B cell (primary cell): Measurements from ENCODE around the gene VPS8. TPM values are rescaled to one million over a fixed set of nuclear protein-coding genes. Genes with fewer than 3 reads are reported as not detected.

Experiments
- ATAC-seq: fragments of 200-7000 bp; cut with Tn5 transposase; one replicate; pipeline ENCODE4 v1.10.0; 2021; ENCODE audit warnings: low read depth, mild to moderate bottlenecking, moderate number of reproducible peaks, moderate library complexity
- CTCF ChIA-PET: fragments of 350-600 bp; sonication (Branson Sonifier 250); formaldehyde crosslinking; loops from one replicate; lab custom pipeline; 2021; ENCODE audit warnings: antibody characterized with exemption, inconsistent platforms; lab: Charles Lee
- POLR2A ChIA-PET: fragments of 350-600 bp; sonication (Branson Sonifier 250); formaldehyde crosslinking; loops from one replicate; lab custom pipeline; 2021; ENCODE audit warnings: antibody characterized with exemption; lab: Charles Lee
- DNase-seq: peaks from one replicate; pipeline ENCODE4 v3.0.0; 2013
- H2AFZ ChIP-seq: 2 replicates; pipeline ENCODE4 v1.6.1; 2012; ENCODE audit warnings: mild to moderate bottlenecking, low read depth, low read length; ENCODE audit not compliant: insufficient read depth, poor library complexity, severe bottlenecking
- H3K27ac ChIP-seq, 2 donors: 1 replicate in 1 of 2; 2 replicates in 1 of 2; pipeline ENCODE4 v1.5.1; 2012 to 2013; ENCODE audit warnings: low read length in 2 of 2, mild to moderate bottlenecking in 2 of 2, moderate library complexity in 1 of 2
- H3K27me3 ChIP-seq, 4 experiments: fragments of 200-600 bp in 1 of 4; sonication (generic) in 1 of 4; replicated peaks in 1 of 4; 1 replicate in 2 of 4; 2 replicates in 2 of 4; pipeline versions ENCODE4 v1.6.1 to v1.7.0; 2013 to 2016; ENCODE audit warnings: low read length in 3 of 4, mild to moderate bottlenecking in 2 of 4, mixed read lengths in 1 of 4, moderate library complexity in 1 of 4; ENCODE audit not compliant: insufficient read depth in 4 of 4, control insufficient read depth in 3 of 4; ENCODE audit errors: control extremely low read depth in 1 of 4
- H3K36me3 ChIP-seq, 2 experiments: replicated peaks in 1 of 2; 1 replicate in 1 of 2; 2 replicates in 1 of 2; pipeline versions ENCODE4 v1.6.1 to v1.7.1; 2013; ENCODE audit warnings: low read length in 1 of 2; ENCODE audit not compliant: insufficient read depth in 2 of 2, control insufficient read depth in 1 of 2; ENCODE audit errors: control extremely low read depth in 1 of 2, extremely low read depth in 1 of 2
- H3K4me1 ChIP-seq, 2 donors: fragments of 200-600 bp in 1 of 2; sonication (generic) in 1 of 2; 1 replicate in 1 of 2; 2 replicates in 1 of 2; pipeline versions ENCODE4 v1.5.1 to v1.6.1; 2013 to 2017; ENCODE audit warnings: low read length in 2 of 2; ENCODE audit not compliant: control insufficient read depth in 2 of 2, insufficient read depth in 2 of 2
- H3K4me2 ChIP-seq: replicated peaks from 2 replicates; pipeline ENCODE3; 2012; ENCODE audit warnings: mild to moderate bottlenecking, low read depth, low read length; ENCODE audit not compliant: poor library complexity, severe bottlenecking
- H3K4me3 ChIP-seq, 5 experiments: fragments of 200-600 bp in 1 of 5; sonication (generic) in 1 of 5; 1 replicate in 3 of 5; 2 replicates in 2 of 5; pipeline versions ENCODE4 v1.5.1 to v1.7.0; 2011 to 2016; ENCODE audit warnings: low read length in 4 of 5, mild to moderate bottlenecking in 4 of 5, low read depth in 2 of 5, control low read depth in 1 of 5, moderate library complexity in 1 of 5; ENCODE audit not compliant: insufficient read depth in 1 of 5; ENCODE audit errors: control extremely low read depth in 1 of 5, extremely low read depth in 1 of 5
- H3K79me2 ChIP-seq: fragments of 200-600 bp; sonication (generic); one replicate; pipeline ENCODE4 v1.6.0; 2016; ENCODE audit warnings: low read length; ENCODE audit not compliant: control insufficient read depth, insufficient read depth
- H3K9ac ChIP-seq: fragments of 200-600 bp; sonication (generic); 2 replicates; pipeline ENCODE4 v1.6.1; 2017; ENCODE audit warnings: mild to moderate bottlenecking, low read length, moderate library complexity
- H3K9me3 ChIP-seq, 3 donors: one replicate each; pipeline versions ENCODE4 v1.6.1 to v1.7.1; 2013; ENCODE audit warnings: low read length in 2 of 3; ENCODE audit not compliant: control insufficient read depth in 2 of 3, insufficient read depth in 1 of 3; ENCODE audit errors: control extremely low read depth in 1 of 3
- H4K20me1 ChIP-seq: 2 replicates; pipeline ENCODE4 v1.6.0; 2012; ENCODE audit warnings: mild to moderate bottlenecking, low read length; ENCODE audit not compliant: insufficient read depth, control insufficient read depth, poor library complexity, severe bottlenecking
- H3K27ac Mint-ChIP-seq: one replicate; pipeline ENCODE4 v1.8.0; 2021; ENCODE audit warnings: mixed read lengths
- H3K27me3 Mint-ChIP-seq: one replicate; pipeline ENCODE4 v1.8.0; 2021; ENCODE audit warnings: mixed read lengths
- H3K4me1 Mint-ChIP-seq: one replicate; pipeline ENCODE4 v1.8.0; 2021; ENCODE audit warnings: mixed read lengths
- H3K4me3 Mint-ChIP-seq: one replicate; pipeline ENCODE4 v1.8.0; 2021; ENCODE audit warnings: mixed read lengths
- H3K9me3 Mint-ChIP-seq: one replicate; pipeline ENCODE4 v1.8.0; 2022; ENCODE audit warnings: mixed read lengths; ENCODE audit not compliant: insufficient read depth
- CTCF ChIP-seq: fragments of 200-600 bp; IDR thresholded peaks from one replicate; pipeline ENCODE4 v1.8.0; 2022; ENCODE audit warnings: antibody characterized with exemption, mild to moderate bottlenecking
- EZH2 ChIP-seq: IDR thresholded peaks from 2 replicates; pipeline ENCODE4 v1.6.1; 2012; ENCODE audit warnings: borderline replicate concordance, low read depth, mild to moderate bottlenecking, moderate library complexity, low read length; ENCODE audit not compliant: insufficient read depth, poor library complexity, severe bottlenecking
- WGBS: methylation state at CpG from one replicate; pipeline ENCODE4 v1.1.5; 2013; ENCODE audit warnings: missing lambda C conversion rate; ENCODE audit not compliant: insufficient coverage; 5-methylcytosine and 5-hydroxymethylcytosine counted together
- intact Hi-C: fragments of 100-400 bp; cut with micrococcal nuclease; formaldehyde crosslinking; loops from one replicate; pipeline ENCODE4 v1.10.0; 2022
- polyA plus RNA-seq: library from polyadenylated mRNA; depleted of rRNA; stranded (reverse); fragments of >200 nt; gene quantifications from 2 replicates; pipeline ENCODE4 v1.2.3, GENCODE V29; 2012
- total RNA-seq, 2 donors: library from RNA; stranded (reverse); fragments of 120-200 nt in 1 of 2; gene quantifications; 1 replicate in 1 of 2; 2 replicates in 1 of 2; pipeline versions ENCODE4 v1.2.3 to v1.2.4, GENCODE V29; 2013 to 2022

VPS8 gene
- total and polyA plus RNA-seq, 2 donors (not counting 1 experiment from before 2014, with no cell fraction given), result 18.3 to 95.6 TPM

- ATAC-seq (no peak), DNase-seq (no peak)
- 98% methylated on average over 8 of the region's 8 CpGs for WGBS
- Histone ChIP-seq H3K9me3 (peaks cover 0 to 18% (median 3%) of the 10 kb centered on the region in 3 donors), H3K79me2 (no peaks in the 10 kb centered on the region), H3K9ac (no peak overlapping the region), H3K4me3 (no peak overlapping the region), H3K4me1 (no peaks in the 10 kb centered on the region), H3K4me2 (no peak overlapping the region), H2AFZ (no peak overlapping the region), H3K36me3 (peaks cover 7 to 64% of the 10 kb centered on the region in 2 experiments), H4K20me1 (no peaks in the 10 kb centered on the region), H3K27ac (no peak overlapping the region), H3K27me3 (no peaks in the 10 kb centered on the region)
- Mint-ChIP-seq H3K27me3 (no peaks in the 10 kb centered on the region), H3K4me1 (no peaks in the 10 kb centered on the region), H3K9me3 (peaks cover 6% of the 10 kb centered on the region), H3K4me3 (no peak overlapping the region), H3K27ac (no peak overlapping the region)
- intact Hi-C loops, result no loop called here
- ChIA-PET CTCF (no interaction called here), POLR2A (no interaction called here)
- TF ChIP-seq EZH2 (no peak), CTCF (no peak)
Measured at GRCh38 chr3:185051801-185052200, 239.8 kb downstream of the VPS8 start.

GRCh38 chr3:185052631-185053030 lies 240.7 kb downstream of the VPS8 start:
- ChIA-PET POLR2A (no interaction called here), CTCF (no interaction called here)
- Histone ChIP-seq H3K4me1 (no peaks in the 10 kb centered on the region), H3K27me3 (no peaks in the 10 kb centered on the region), H3K4me2 (no peak overlapping the region), H3K79me2 (no peaks in the 10 kb centered on the region), H3K9me3 (peaks cover 0 to 23% (median 5%) of the 10 kb centered on the region in 3 donors), H2AFZ (no peak overlapping the region), H3K9ac (no peak overlapping the region), H4K20me1 (no peaks in the 10 kb centered on the region), H3K36me3 (peaks cover 7 to 62% of the 10 kb centered on the region in 2 experiments), H3K4me3 (no peak overlapping the region), H3K27ac (no peak overlapping the region)
- peaks cover 10% of the 10 kb centered on the region for H3K9me3 Mint-ChIP-seq
- H3K4me3 Mint-ChIP-seq, result no peak overlapping the region
- WGBS, result 100% methylated on average over 3 of the region's 6 CpGs
- no peak for DNase-seq
- TF ChIP-seq EZH2 (no peak), CTCF (no peak)
- no peaks in the 10 kb centered on the region for H3K27me3 Mint-ChIP-seq
- intact Hi-C loops, result no loop called here
- ATAC-seq, result no peak
- H3K4me1 Mint-ChIP-seq, result no peaks in the 10 kb centered on the region
- H3K27ac Mint-ChIP-seq, result no peak overlapping the region
